ENCODE results near the gene ANKZF1. TPM values are rescaled to one million over a fixed set of nuclear protein-coding genes. Genes with fewer than 3 reads are reported as not detected.

The ANKZF1 gene
- total RNA-seq, 3 donors from 2014 or later (not counting 1 experiment from before 2014, with no cell fraction given), result 100 to 148 (median 117) TPM

DNA sequence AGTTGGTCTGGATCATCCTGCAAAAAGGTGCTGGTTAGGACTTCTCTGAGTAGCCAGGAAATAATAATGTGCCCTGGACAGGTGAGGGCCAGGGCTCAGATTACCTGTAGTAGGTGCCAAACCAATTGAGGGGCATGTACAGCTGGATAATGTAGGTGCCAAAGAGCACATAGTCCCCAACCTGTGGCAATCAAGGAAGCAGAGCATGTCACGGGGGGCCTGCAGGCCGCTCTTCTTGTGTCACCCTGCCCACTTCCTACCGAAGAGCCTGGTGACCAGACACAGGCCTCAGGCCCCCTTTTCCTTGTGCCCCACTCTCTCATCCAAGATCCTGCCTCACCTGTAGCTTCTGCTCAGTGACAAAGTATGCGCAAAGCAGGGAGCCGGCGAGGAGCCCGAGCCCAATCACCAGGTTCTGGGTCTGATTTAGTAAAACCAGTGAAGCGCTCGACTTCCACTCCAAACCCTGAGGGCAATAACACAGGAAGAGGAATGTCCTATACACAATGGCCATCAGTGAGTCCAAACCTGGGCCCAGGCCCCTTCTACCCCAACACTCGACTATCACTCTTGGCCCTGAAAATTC is 16.0 kb upstream of the ANKZF1 start:
- Histone ChIP-seq H3K27me3 (ENCODE audit: control insufficient read depth, insufficient read depth, low read length) (no peaks in the 10 kb centered on the region), H3K4me1 (ENCODE audit: control insufficient read depth, insufficient read depth, low read length) (peaks cover 42% of the 10 kb centered on the region), H3K36me3 (ENCODE audit: control insufficient read depth, insufficient read depth, low read length) (peaks cover 10% of the 10 kb centered on the region), H3K9me3 (ENCODE audit: control insufficient read depth, insufficient read depth, low read length) (no peaks in the 10 kb centered on the region), H3K4me3 (ENCODE audit: low read length) (no peak overlapping the region), H3K27ac (ENCODE audit: low read length) (no peak overlapping the region)
- TF ChIP-seq, protein P1, sequence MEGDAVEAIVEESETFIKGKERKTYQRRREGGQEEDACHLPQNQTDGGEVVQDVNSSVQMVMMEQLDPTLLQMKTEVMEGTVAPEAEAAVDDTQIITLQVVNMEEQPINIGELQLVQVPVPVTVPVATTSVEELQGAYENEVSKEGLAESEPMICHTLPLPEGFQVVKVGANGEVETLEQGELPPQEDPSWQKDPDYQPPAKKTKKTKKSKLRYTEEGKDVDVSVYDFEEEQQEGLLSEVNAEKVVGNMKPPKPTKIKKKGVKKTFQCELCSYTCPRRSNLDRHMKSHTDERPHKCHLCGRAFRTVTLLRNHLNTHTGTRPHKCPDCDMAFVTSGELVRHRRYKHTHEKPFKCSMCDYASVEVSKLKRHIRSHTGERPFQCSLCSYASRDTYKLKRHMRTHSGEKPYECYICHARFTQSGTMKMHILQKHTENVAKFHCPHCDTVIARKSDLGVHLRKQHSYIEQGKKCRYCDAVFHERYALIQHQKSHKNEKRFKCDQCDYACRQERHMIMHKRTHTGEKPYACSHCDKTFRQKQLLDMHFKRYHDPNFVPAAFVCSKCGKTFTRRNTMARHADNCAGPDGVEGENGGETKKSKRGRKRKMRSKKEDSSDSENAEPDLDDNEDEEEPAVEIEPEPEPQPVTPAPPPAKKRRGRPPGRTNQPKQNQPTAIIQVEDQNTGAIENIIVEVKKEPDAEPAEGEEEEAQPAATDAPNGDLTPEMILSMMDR (IDR thresholded peaks at IDR 0.05), result no peak
- H3K27me3 Mint-ChIP-seq (ENCODE audit: low read depth in 2 of 2), result no peaks in the 10 kb centered on the region
- no peak overlapping the region for H3K4me3 Mint-ChIP-seq
- DNase-seq, result no peak
- H3K36me3 Mint-ChIP-seq, result no peaks in the 10 kb centered on the region
- intact Hi-C loops (cut with micrococcal nuclease), result loop anchor here (5.0 kb wide), 1 partner anchor 156 kb away; no protein-coding TSS in a partner anchor
- no peak for ATAC-seq
- H3K27ac Mint-ChIP-seq, result no peak overlapping the region
- H3K9me3 Mint-ChIP-seq, result no peaks in the 10 kb centered on the region
- WGBS (ENCODE audit: insufficient coverage), result 92% methylated on average over 10 of the region's 10 CpGs
- H3K4me1 Mint-ChIP-seq, result peaks cover 18 to 24% of the 10 kb centered on the region in 2 donors

- no peaks in the 10 kb centered on the region for H3K36me3 Mint-ChIP-seq
- no peaks in the 10 kb centered on the region for H3K27me3 ChIP-seq (ENCODE audit: control insufficient read depth, insufficient read depth, low read length)
- no peak for DNase-seq
- no peak overlapping the region for H3K4me3 Mint-ChIP-seq
- ATAC-seq, result no peak
- WGBS (ENCODE audit: insufficient coverage), result 95% methylated on average over 15 of the region's 15 CpGs
- H3K9me3 Mint-ChIP-seq, result no peaks in the 10 kb centered on the region
- H3K4me3 ChIP-seq (ENCODE audit: low read length), result no peak overlapping the region
- H3K36me3 ChIP-seq (ENCODE audit: control insufficient read depth, insufficient read depth, low read length), result peaks cover 4% of the 10 kb centered on the region
- H3K27me3 Mint-ChIP-seq (ENCODE audit: low read depth in 2 of 2), result no peaks in the 10 kb centered on the region
- peak overlapping the region in 1 of 2 donors; percentile 15 for H3K27ac Mint-ChIP-seq
- intact Hi-C loops (cut with micrococcal nuclease), result loop anchor here (5.0 kb wide), 1 partner anchor 157 kb away; no protein-coding TSS in a partner anchor
- no peak overlapping the region for H3K27ac ChIP-seq (ENCODE audit: low read length)
- peaks cover 41% of the 10 kb centered on the region for H3K4me1 ChIP-seq (ENCODE audit: control insufficient read depth, insufficient read depth, low read length)
- TF ChIP-seq, protein P1 (IDR thresholded peaks at IDR 0.05), result no peak
- no peaks in the 10 kb centered on the region for H3K9me3 ChIP-seq (ENCODE audit: control insufficient read depth, insufficient read depth, low read length)
- H3K4me1 Mint-ChIP-seq, result peaks cover 18 to 22% of the 10 kb centered on the region in 2 donors
These were observed 15.5 kb upstream of the ANKZF1 start for GRCh38 chr2:219214141-219214540.

DNA sequence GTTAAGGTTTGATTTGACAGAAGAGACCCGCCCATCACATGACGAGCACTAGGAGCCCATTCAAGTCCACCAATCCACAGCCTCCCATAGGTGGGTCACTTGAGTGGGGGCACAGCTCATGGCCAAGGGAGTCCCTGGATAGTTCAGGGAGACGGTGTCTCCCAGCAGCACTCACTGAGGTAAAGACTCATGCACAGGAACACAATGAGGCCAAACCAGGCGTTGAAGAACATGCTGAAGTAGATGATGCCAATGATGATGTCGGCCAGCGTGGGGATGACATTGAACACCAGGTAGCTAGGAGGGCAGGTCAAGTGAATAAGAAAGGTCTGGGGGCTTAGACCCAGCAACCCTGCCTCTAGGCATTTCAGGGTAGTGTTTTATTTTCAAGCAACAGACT is 14.8 kb upstream of the ANKZF1 start:
- no peak overlapping the region for H3K27ac ChIP-seq (ENCODE audit: low read length)
- H3K36me3 ChIP-seq (ENCODE audit: control insufficient read depth, insufficient read depth, low read length), result no peaks in the 10 kb centered on the region
- H3K9me3 ChIP-seq (ENCODE audit: control insufficient read depth, insufficient read depth, low read length), result no peaks in the 10 kb centered on the region
- no peaks in the 10 kb centered on the region for H3K36me3 Mint-ChIP-seq
- WGBS (ENCODE audit: insufficient coverage), result 90% methylated on average over 6 of the region's 6 CpGs
- no peaks in the 10 kb centered on the region for H3K27me3 Mint-ChIP-seq (ENCODE audit: low read depth in 2 of 2)
- DNase-seq (no peak), ATAC-seq (no peak)
- H3K9me3 Mint-ChIP-seq, result no peaks in the 10 kb centered on the region
- TF ChIP-seq, protein P1 (IDR thresholded peaks at IDR 0.05), result no peak
- H3K4me3 ChIP-seq (ENCODE audit: low read length), result no peak overlapping the region
- H3K27me3 ChIP-seq (ENCODE audit: control insufficient read depth, insufficient read depth, low read length), result no peaks in the 10 kb centered on the region
- peaks cover 13 to 20% of the 10 kb centered on the region in 2 donors for H3K4me1 Mint-ChIP-seq
- H3K4me3 Mint-ChIP-seq, result no peak overlapping the region
- intact Hi-C loops (cut with micrococcal nuclease), result loop anchor here (5.0 kb wide), 1 partner anchor 157 kb away; no protein-coding TSS in a partner anchor
- H3K27ac Mint-ChIP-seq, result no peak overlapping the region
- H3K4me1 ChIP-seq (ENCODE audit: control insufficient read depth, insufficient read depth, low read length), result peaks cover 41% of the 10 kb centered on the region
